Hepatocyte (in vitro differentiated cells): ENCODE data around the gene AMZ2.

Experiments
- EZH2 ChIP-seq: fragments of 200-600 bp; sonication (generic); IDR thresholded peaks from 2 replicates; pipeline ENCODE4 v1.6.1; 2016; ENCODE audit warnings: antibody characterized with exemption, mild to moderate bottlenecking, borderline replicate concordance
- EZH2phosphoT487 ChIP-seq: fragments of 200-600 bp; sonication (generic); IDR thresholded peaks from one replicate; pipeline ENCODE4 v1.6.1; 2018; ENCODE audit warnings: antibody characterized with exemption, mild to moderate bottlenecking, low read depth, moderate library complexity; ENCODE audit not compliant: unreplicated experiment, severe bottlenecking
- TF ChIP-seq, protein P1 (sequence below): fragments of 200-600 bp; sonication (generic); IDR thresholded peaks from 2 replicates; pipeline ENCODE4 v1.5.1; 2016; ENCODE audit warnings: antibody characterized with exemption, mild to moderate bottlenecking; ENCODE audit not compliant: poor library complexity

DNA sequence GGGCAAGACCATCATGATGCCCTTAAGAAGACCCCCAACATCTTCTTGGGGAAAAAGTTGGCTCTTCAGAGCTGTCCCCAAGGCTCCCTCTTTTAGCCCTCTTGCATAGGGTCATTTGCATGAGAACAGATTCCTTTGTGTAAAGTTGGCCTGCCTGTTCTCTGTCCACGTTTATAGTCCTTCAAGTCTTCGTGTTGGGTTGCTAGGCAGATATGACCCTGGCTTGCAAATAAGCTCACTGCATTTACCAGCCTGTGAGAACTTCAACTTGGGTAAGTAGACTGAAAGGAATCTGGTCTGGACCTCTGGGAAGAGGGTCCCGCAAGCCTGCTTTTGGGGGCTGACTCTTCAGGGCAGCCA lies 46.3 kb downstream of the AMZ2 start:
- TF ChIP-seq, protein P1, sequence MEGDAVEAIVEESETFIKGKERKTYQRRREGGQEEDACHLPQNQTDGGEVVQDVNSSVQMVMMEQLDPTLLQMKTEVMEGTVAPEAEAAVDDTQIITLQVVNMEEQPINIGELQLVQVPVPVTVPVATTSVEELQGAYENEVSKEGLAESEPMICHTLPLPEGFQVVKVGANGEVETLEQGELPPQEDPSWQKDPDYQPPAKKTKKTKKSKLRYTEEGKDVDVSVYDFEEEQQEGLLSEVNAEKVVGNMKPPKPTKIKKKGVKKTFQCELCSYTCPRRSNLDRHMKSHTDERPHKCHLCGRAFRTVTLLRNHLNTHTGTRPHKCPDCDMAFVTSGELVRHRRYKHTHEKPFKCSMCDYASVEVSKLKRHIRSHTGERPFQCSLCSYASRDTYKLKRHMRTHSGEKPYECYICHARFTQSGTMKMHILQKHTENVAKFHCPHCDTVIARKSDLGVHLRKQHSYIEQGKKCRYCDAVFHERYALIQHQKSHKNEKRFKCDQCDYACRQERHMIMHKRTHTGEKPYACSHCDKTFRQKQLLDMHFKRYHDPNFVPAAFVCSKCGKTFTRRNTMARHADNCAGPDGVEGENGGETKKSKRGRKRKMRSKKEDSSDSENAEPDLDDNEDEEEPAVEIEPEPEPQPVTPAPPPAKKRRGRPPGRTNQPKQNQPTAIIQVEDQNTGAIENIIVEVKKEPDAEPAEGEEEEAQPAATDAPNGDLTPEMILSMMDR, result no peak
- TF ChIP-seq EZH2 (no peak), EZH2phosphoT487 (no peak)
